ENCODE measurements around the gene L2HGDH. TPM values are rescaled to one million over a fixed set of nuclear protein-coding genes. Genes with fewer than 3 reads are reported as not detected.

The L2HGDH gene
- total RNA-seq, 1 donor from 2014 or later: 10.8 TPM

- no peak for TF ChIP-seq CTCF (conservative IDR thresholded peaks at IDR 0.05)
- H3K4me1 Mint-ChIP-seq (ENCODE audit: unreplicated experiment): peaks cover 27% of the 10 kb centered on the region
- no peak for DNase-seq (ENCODE audit: extremely low spot score, unreplicated experiment)
- H3K36me3 Mint-ChIP-seq: no peaks in the 10 kb centered on the region
- no peaks in the 10 kb centered on the region for H3K9me3 Mint-ChIP-seq
- H3K27ac Mint-ChIP-seq: no peak overlapping the region
- no peak overlapping the region for H3K4me3 Mint-ChIP-seq
- H3K27me3 Mint-ChIP-seq: no peaks in the 10 kb centered on the region
These were observed 27.3 kb upstream of the L2HGDH start for GRCh38 chr14:50339178-50339804.

- H3K36me3 Mint-ChIP-seq: no peaks in the 10 kb centered on the region
- no peak overlapping the region for H3K27ac Mint-ChIP-seq
- no peak for TF ChIP-seq CTCF (conservative IDR thresholded peaks at IDR 0.05)
- peaks cover 27% of the 10 kb centered on the region for H3K4me1 Mint-ChIP-seq (ENCODE audit: unreplicated experiment)
- H3K27me3 Mint-ChIP-seq: no peaks in the 10 kb centered on the region
- no peaks in the 10 kb centered on the region for H3K9me3 Mint-ChIP-seq
- H3K4me3 Mint-ChIP-seq: no peak overlapping the region
- DNase-seq (ENCODE audit: extremely low spot score, unreplicated experiment): no peak
These were observed 26.6 kb upstream of the L2HGDH start for GRCh38 chr14:50338587-50338986.

GRCh38 chr14:50335989-50336824, 24.2 kb upstream of the L2HGDH start:
- no peaks in the 10 kb centered on the region for H3K27me3 Mint-ChIP-seq
- H3K4me3 Mint-ChIP-seq: peak overlapping the region; percentile 9
- peak overlapping the region; percentile 72 for H3K27ac Mint-ChIP-seq
- H3K4me1 Mint-ChIP-seq (ENCODE audit: unreplicated experiment): peaks cover 21% of the 10 kb centered on the region
- no peak for TF ChIP-seq CTCF (conservative IDR thresholded peaks at IDR 0.05)
- DNase-seq (ENCODE audit: extremely low spot score, unreplicated experiment): no peak
- peaks cover 3% of the 10 kb centered on the region for H3K36me3 Mint-ChIP-seq
- no peaks in the 10 kb centered on the region for H3K9me3 Mint-ChIP-seq

GRCh38 chr14:50335389-50335788, 23.4 kb upstream of the L2HGDH start:
- TF ChIP-seq CTCF (conservative IDR thresholded peaks at IDR 0.05): peak; percentile 52
- Mint-ChIP-seq H3K4me1 (ENCODE audit: unreplicated experiment) (peaks cover 21% of the 10 kb centered on the region), H3K27ac (peak overlapping the region; percentile 72), H3K36me3 (peaks cover 3% of the 10 kb centered on the region), H3K9me3 (no peaks in the 10 kb centered on the region), H3K4me3 (peak overlapping the region; percentile 69), H3K27me3 (no peaks in the 10 kb centered on the region)
- no peak for DNase-seq (ENCODE audit: extremely low spot score, unreplicated experiment)

- no peak for DNase-seq (ENCODE audit: extremely low spot score, unreplicated experiment)
- no peak overlapping the region for H3K27ac Mint-ChIP-seq
These were observed 22.2 kb upstream of the L2HGDH start for GRCh38 chr14:50334211-50334610.

More at GRCh38 chr14:50334211-50334610, 22.2 kb upstream of the L2HGDH start:
- Mint-ChIP-seq H3K36me3 (peaks cover 3% of the 10 kb centered on the region), H3K27me3 (no peaks in the 10 kb centered on the region), H3K4me3 (no peak overlapping the region), H3K4me1 (ENCODE audit: unreplicated experiment) (peaks cover 21% of the 10 kb centered on the region), H3K9me3 (no peaks in the 10 kb centered on the region)
- TF ChIP-seq CTCF (conservative IDR thresholded peaks at IDR 0.05): no peak
